ENCODE measurements around the gene SLC10A2.

DNA sequence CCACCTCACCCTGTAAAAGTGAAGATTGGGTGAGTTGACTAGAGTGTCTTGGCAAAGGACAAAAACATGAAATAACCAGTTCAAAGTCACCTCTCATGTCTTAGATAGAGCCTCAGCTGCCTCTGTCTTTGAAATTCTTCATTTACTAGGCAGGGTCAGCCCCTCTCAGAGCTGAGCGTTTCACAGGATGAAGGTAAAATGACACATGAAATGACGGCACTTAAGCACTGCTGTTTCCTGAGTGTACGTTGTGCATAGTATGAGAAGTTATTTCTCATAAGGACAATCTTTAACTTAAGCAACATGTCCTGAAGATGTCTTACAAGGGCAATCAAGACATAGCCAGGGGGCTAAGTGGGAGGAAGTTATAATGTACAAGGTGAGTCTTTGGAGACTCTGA is 32.3 kb upstream of the SLC10A2 start:
- TF ChIP-seq, protein P1, sequence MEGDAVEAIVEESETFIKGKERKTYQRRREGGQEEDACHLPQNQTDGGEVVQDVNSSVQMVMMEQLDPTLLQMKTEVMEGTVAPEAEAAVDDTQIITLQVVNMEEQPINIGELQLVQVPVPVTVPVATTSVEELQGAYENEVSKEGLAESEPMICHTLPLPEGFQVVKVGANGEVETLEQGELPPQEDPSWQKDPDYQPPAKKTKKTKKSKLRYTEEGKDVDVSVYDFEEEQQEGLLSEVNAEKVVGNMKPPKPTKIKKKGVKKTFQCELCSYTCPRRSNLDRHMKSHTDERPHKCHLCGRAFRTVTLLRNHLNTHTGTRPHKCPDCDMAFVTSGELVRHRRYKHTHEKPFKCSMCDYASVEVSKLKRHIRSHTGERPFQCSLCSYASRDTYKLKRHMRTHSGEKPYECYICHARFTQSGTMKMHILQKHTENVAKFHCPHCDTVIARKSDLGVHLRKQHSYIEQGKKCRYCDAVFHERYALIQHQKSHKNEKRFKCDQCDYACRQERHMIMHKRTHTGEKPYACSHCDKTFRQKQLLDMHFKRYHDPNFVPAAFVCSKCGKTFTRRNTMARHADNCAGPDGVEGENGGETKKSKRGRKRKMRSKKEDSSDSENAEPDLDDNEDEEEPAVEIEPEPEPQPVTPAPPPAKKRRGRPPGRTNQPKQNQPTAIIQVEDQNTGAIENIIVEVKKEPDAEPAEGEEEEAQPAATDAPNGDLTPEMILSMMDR (IDR thresholded peaks at IDR 0.05) = no peak
- no peak for TF ChIP-seq POLR2A (IDR thresholded peaks at IDR 0.05)

Data from lower leg skin (tissue), 3 donors.